GM12892 (cell line): ENCODE data around the gene TAF3.

Experiments
- POLR2A ChIP-seq: IDR thresholded peaks from 2 replicates; pipeline ENCODE4 v1.6.1; 2011; ENCODE audit warnings: low read depth, low read length, control low read depth
- POLR2AphosphoS5 ChIP-seq: IDR thresholded peaks from 2 replicates; pipeline ENCODE4 v1.6.1; 2011; ENCODE audit warnings: low read depth, low read length, control low read depth
- TAF1 ChIP-seq: IDR thresholded peaks from 2 replicates; pipeline ENCODE4 v1.6.1; 2011; ENCODE audit warnings: low read depth, mild to moderate bottlenecking, control low read depth, low read length, borderline replicate concordance

DNA sequence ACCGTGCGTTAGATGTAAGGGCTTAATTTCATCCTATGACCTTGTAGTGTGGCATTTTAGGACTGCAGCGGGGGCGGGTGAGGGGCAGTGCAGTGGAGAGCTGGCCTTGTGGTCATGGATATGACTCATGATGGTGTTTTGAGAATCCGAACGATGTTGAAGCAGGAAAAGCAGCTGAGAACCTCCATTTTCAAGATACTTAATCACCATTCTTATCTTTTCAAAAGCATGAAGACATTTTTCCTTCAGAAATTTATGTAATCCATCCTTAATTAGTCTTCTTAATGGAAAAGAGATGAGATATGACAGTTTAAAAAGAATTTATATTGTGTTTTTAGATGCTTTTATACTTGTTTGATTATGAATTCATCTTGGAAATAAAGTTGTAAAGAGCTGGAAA lies 20.7 kb upstream of the TAF3 start:
- no peak for TF ChIP-seq POLR2AphosphoS5
- no peak for TF ChIP-seq POLR2A
- no peak for TF ChIP-seq TAF1
